A673 (cell line): Measurements from ENCODE around the gene UCP2. TPM values are rescaled to one million over a fixed set of nuclear protein-coding genes. Genes with fewer than 3 reads are reported as not detected.

Experiments used
- BruUV-seq: library from RNA; stranded (reverse); fragments of 400-500 nt; replicated peaks from 2 replicates; lab custom pipeline; 2021; lab: Mats Ljungman, UMichigan
- CTCF ChIA-PET: fragments of 300-600 bp; sonication (Branson Sonifier 250); formaldehyde crosslinking; loops from one replicate; lab custom pipeline; 2022; ENCODE audit warnings: antibody characterized with exemption; lab: Charles Lee
- POLR2A ChIA-PET: fragments of 300-600 bp; sonication (Branson Sonifier 250); formaldehyde crosslinking; loops from one replicate; lab custom pipeline; 2022; ENCODE audit warnings: antibody characterized with exemption; ENCODE audit not compliant: low non-redundant PET; lab: Charles Lee
- DNase-seq: peaks from one replicate; pipeline ENCODE4 v3.0.0-alpha.2; 2015; ENCODE audit warnings: low spot score
- H3K27ac ChIP-seq: fragments of 200-600 bp; sonication (generic); 2 replicates; pipeline ENCODE4 v1.5.1; 2016; ENCODE audit warnings: mixed run types, low read depth, mild to moderate bottlenecking, mixed read lengths, antibody characterized with exemption, low read length; ENCODE audit not compliant: poor library complexity, severe bottlenecking
- H3K27me3 ChIP-seq: fragments of 200-600 bp; sonication (generic); replicated peaks from 2 replicates; pipeline ENCODE4 v1.6.1; 2017; ENCODE audit warnings: mixed run types, low read depth, mild to moderate bottlenecking, mixed read lengths, antibody characterized with exemption, low read length; ENCODE audit not compliant: insufficient read depth, poor library complexity
- H3K36me3 ChIP-seq: fragments of 200-600 bp; sonication (generic); 2 replicates; pipeline ENCODE4 v1.6.1; 2016; ENCODE audit warnings: mixed run types, mild to moderate bottlenecking, mixed read lengths, antibody characterized with exemption, low read length; ENCODE audit not compliant: insufficient read depth, poor library complexity, severe bottlenecking
- H3K4me1 ChIP-seq: fragments of 200-600 bp; sonication (generic); 2 replicates; pipeline ENCODE4 v1.6.1; 2017; ENCODE audit warnings: mixed run types, mild to moderate bottlenecking, mixed read lengths, antibody characterized with exemption, low read length; ENCODE audit not compliant: insufficient read depth, poor library complexity, severe bottlenecking
- H3K4me3 ChIP-seq: fragments of 200-600 bp; sonication (generic); 2 replicates; pipeline ENCODE4 v1.5.1; 2016; ENCODE audit warnings: low read depth, mixed run types, mild to moderate bottlenecking, mixed read lengths, low read length; ENCODE audit not compliant: poor library complexity, severe bottlenecking
- H3K9me3 ChIP-seq: fragments of 200-600 bp; sonication (generic); 2 replicates; pipeline ENCODE4 v1.6.1; 2016; ENCODE audit warnings: mixed run types, low read depth, mild to moderate bottlenecking, mixed read lengths, antibody characterized with exemption, low read length; ENCODE audit not compliant: poor library complexity, severe bottlenecking
- CTCF ChIP-seq: fragments of 300-800, 200-600 bp; sonication (generic); conservative IDR thresholded peaks from 2 replicates; pipeline ENCODE4 v1.5.1; 2017; ENCODE audit warnings: low read depth, mild to moderate bottlenecking, antibody characterized with exemption, low read length, moderate library complexity, mixed read lengths
- EZH2 ChIP-seq: fragments of 200-600 bp; sonication (generic); IDR thresholded peaks from 2 replicates; pipeline ENCODE4 v1.6.1; 2017; ENCODE audit warnings: borderline replicate concordance, low read depth, mild to moderate bottlenecking, mixed read lengths, antibody characterized with exemption, low read length; ENCODE audit not compliant: poor library complexity, severe bottlenecking
- intact Hi-C: fragments of 100-400 bp; cut with micrococcal nuclease; formaldehyde crosslinking; loops from one replicate; pipeline ENCODE4 v1.10.0; 2022; ENCODE audit not compliant: unreplicated experiment
- total RNA-seq: library from RNA; stranded (reverse); gene quantifications from 2 replicates; pipeline ENCODE4 v1.2.3, GENCODE V29; 2021

Gene UCP2
- total RNA-seq, 1 experiment from 2014 or later: 88.5 TPM

- no peaks in the 10 kb centered on the region for H3K27me3 ChIP-seq
- H3K4me3 ChIP-seq: no peak overlapping the region
- H3K4me1 ChIP-seq: peaks cover 5% of the 10 kb centered on the region
- H3K27ac ChIP-seq: no peak overlapping the region
- ChIA-PET POLR2A (no interaction called here), CTCF (interaction anchor here (0.7 kb wide), 1 partner anchor 267 kb away, joined by 5 read pairs; no protein-coding TSS in a partner anchor)
- DNase-seq: no peak
- BruUV-seq: no TSS peak
- peaks cover 18% of the 10 kb centered on the region for H3K36me3 ChIP-seq
- H3K9me3 ChIP-seq: no peaks in the 10 kb centered on the region
- intact Hi-C loops: no loop called here
- no peak for TF ChIP-seq CTCF
- TF ChIP-seq EZH2: no peak
Observed at GRCh38 chr11:73929388-73929787, 53.3 kb downstream of the UCP2 start.

Other genes with a start within 250 kb of the UCP2 start
- gene RAB6A, start 221.8 kb downstream of the UCP2 start, total RNA-seq: 104 and 105 TPM in 2 replicates
- gene MRPL48, start 195.0 kb downstream of the UCP2 start, total RNA-seq: 87.4 and 92.6 TPM in 2 replicates
- 112 and 113 TPM in 2 replicates for gene COA4, start 106.0 kb downstream of the UCP2 start, total RNA-seq
- 20.3 and 25.0 TPM in 2 replicates for gene PAAF1, start 105.8 kb downstream of the UCP2 start, total RNA-seq
- 0.41 TPM in 1 of 2 replicates, not detected in the other for gene DNAJB13, start 31.8 kb downstream of the UCP2 start, total RNA-seq
- 2.3 and 3.6 TPM in 2 replicates for gene UCP3, start 26.2 kb upstream of the UCP2 start, total RNA-seq
- gene C2CD3, start 188.2 kb upstream of the UCP2 start, total RNA-seq: 39.6 and 49.1 TPM in 2 replicates
- gene PPME1, start 188.4 kb upstream of the UCP2 start, total RNA-seq: 90.9 and 98.3 TPM in 2 replicates